HG03108 (cell line): ENCODE data around the gene FANCD2OS.
"Not testable (repeated sequence)": the region's sequence is repeated elsewhere in the genome, so short reads cannot be mapped to it uniquely, and the experiment has no call there.

Source experiments
- ATAC-seq: cut with Tn5 transposase; IDR thresholded peaks from one replicate; pipeline ENCODE4 v1.9.1; 2021; ENCODE audit warnings: moderate library complexity; ENCODE audit not compliant: unreplicated experiment

Gene FANCD2OS, protein sequence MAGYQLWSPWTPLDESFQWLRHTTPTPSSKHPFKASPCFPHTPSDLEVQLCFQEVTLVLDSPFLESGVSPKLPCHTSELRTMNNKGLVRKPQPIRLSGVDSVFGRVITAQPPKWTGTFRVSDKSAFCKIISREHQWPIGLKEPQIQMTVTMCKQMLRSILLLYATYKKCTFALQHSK

DNA sequence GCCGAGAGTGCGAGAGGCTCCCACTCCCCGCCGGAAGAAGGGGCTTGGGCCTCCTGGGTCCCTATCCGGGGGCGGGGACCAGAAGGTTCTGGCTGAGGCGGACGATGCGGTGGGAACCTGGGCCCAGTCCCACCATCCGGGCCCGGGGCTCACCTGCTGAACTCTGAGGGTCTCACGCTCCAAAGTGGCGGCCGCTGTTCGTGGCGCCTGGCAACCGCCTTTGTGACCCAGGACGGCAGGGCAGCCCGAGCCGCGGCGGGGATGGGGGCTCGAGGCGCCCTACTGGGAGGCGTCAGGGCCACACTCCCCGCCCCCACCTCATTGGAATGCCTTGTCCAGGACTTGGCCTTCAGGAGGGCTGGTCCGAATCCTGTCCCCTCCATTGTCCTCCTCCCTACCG lies at the start of gene FANCD2OS:
FANCD2OS (minus strand) TSS at position 165 of the 400 bp plus-strand sequence. CDS start 3,481 bp downstream, outside the sequence.
- no peak for ATAC-seq

DNA sequence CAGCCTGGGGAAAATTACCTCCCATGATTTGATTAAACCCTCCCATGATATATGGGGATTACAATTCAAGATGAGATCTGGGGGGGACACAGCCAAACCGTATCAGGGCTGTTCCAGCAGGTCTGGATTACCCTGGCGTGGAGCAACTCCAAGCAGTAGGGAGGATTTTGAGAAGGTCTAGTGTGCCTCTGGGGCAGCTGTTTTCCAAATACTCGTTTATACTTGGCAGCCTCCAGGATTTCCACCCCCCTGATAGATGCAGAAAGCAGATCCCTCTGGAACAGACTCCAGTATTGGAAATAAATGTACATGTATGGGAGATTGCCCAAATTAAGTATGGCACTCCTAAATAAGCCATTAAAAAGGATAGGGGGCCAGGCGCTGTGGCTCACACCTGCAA lies 49.0 kb upstream of the FANCD2OS start:
- no peak for ATAC-seq

DNA sequence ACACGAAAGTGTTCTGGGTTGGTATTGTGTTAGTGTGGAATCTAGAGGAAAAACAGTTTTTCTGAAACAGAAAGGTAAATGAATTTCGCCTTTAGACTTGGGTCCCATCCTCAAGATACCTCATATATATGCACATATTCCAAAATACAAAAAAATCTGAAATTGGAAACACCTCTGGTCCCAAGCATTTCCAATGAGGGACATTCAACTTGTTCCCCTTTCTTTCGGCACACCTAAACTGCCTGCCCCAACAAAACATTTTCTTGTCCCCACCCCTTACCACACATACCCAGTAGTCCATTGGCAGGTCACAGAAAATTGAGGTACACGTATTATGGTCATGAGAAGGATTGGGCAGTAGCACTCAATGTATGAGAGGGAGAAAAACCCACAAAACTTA lies 47.6 kb upstream of the FANCD2OS start:
- ATAC-seq: no peak

DNA sequence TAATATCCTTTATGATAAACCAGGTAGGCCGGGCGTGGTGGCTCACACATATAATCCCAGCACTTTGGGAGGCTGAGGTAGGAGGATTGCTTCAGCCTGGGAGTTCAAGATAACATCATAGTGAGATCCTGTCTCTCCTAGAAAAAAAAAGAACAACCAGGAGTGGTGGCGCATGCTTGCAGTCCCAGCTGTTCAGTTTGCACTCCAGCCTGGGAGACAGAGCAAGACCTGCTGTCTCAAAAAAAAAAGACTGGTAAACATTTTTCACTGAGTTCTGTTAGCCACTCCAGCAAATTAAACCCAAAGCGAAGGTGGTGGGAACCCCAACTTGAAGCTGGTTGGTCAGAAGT lies 47.0 kb upstream of the FANCD2OS start:
- no peak for ATAC-seq

DNA sequence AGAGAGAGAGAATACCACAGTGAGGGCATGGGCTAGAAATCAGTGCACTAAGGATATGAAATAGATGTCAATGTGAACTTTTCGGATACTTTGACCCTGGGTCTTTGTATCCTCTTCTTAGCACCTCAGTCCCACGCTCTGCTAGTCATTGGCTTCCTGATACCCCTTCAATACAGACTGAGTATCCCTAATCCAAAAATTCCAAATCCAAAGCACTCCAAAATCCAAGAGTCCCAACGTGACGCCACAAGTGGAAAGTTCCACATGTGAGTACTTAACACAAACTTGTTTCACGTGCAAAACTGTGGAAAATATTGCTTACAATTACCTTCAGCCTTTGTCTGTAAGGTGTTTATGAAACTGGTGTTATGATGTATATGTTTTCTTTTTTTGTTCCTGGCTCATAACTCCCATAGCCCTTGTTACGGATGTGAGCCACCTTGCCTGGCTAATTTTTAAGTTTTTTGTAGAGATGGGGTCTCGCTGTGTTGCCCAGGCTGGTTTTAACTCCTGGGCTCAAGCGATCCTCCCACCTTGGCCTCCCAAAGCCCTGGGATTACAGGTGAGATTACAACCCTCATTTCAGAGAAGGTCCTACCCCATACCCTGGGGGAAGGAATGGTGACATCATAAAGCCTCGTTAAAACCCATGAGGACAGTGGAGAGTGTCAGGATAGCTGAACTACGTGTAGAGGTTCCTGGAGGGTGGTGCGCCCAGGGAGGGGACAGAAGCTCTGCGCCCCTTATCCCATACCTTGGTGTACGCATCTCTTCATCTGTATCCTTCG lies 46.5 kb upstream of the FANCD2OS start:
- ATAC-seq: no peak

DNA sequence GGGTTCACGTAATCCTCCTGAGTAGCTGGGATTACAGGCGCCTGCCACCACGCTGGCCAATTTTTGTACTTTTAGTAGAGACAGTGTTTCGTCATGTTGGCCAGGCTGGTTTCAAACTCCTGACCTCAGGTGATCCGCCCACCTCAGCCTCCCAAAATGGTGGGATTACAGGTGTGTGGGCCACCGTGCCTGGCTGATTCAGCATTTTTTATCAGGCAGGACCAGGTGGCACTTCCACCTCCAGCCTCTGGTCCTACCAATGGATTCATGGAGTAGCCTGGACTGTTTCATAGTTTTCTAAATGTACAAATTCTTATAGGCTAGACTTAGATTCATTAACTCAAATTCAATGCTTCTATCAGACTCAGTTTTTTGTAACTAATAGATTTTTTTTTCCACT lies 42.9 kb upstream of the FANCD2OS start:
- no peak for ATAC-seq

DNA sequence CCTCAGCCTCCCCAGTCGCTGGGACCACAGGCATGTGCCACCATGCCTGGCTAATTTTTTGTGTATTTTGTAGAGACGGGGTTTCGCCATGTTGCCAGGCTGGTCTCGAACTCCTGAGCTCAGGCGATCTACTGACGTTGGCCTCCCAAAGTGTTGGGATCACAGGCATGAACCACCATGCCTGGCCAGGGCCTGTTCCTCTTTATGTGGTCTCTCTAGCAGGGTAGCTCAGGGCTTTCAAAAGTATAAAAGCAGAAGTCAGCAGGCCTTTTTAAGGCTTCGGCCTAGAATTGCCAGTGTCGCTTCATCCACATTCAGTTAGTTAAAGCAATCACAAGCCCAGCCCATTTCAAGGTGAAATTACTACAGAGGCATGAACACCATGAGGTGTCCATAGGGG lies 41.2 kb upstream of the FANCD2OS start:
- ATAC-seq: no peak

DNA sequence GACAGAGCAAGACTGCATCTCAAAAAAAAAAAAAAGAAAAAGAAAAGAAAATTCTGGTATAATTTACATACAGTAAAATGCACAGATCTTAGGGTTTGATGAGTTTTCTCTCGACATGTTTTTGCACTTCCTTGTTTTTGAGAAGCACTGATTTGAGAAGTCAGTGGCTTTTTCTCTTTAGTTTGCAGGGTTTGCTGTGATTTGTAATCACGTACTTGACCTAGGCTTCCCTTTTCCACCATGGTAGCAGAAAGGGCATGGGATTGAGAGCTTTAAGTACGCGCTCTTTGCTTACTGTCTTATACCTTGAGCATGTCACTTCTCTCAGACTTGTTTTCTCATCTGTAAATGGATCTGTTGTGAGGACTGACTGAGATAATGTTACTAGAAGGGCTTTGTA lies 37.6 kb upstream of the FANCD2OS start:
- no peak for ATAC-seq

DNA sequence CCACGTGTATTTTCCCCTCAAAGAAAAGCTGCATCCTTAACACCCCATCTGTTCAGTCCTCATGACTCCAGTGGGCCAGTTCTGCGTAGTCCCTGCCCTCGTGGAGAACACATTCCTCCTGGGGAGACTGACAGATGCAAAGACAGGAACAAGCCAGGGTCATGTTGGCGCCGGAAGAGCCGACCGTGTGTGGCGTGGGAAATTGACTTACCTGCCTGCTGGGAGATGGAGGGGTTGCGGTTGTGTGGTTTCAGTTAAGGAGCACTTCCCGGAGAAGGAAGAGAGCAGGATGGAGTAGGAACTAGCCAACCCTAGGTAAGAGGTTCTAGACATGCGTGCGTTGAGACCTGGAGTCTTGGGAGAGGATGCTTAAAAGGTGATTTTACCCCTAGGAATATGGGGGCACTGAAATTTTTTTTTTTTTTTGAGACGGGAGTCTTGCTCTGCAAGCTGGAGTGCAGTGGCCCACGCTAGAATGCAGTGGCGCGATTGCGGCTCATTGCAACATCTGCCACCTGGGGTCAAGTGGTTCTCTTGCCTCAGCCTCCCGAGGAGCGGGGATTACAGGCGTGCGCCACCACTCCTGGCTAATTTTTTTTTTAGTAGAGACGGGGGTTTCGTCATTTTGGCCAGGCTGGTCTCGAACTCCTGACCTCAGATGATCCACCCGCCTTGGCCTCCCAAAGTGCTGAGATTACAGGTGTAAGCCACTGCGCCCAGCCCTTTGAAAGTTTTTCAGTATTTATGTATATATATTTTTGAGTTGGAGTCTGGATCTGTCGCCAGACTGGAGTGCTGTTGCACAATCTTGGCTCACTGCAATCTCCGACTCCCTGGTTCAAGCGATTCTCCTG lies 34.9 kb upstream of the FANCD2OS start:
- ATAC-seq: no peak

DNA sequence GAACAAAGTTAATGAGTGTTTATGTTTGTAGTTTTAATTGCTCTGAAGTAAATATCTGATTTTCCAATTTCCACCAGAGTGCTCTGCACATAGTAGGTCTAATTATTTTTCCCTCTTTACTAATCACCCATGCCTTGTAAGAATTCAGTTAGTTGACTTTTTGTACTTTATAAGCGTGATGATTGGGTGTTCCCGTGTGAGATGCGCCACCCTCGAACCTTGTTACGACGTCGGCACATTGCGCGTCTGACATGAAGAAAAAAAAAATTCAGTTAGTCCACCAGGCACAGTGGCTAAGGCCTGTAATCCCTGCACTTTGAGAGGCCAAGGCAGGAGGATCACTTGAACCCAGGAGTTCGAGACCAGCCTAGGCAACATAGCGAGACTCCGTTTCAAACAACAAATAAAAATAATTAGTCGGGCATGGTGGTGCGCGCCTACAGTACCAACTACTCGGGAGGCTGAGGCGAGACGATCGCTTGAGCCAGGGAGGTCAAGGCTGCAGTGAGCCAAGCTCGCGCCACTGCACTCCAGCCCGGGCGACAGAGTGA lies 33.0 kb upstream of the FANCD2OS start:
- ATAC-seq: no peak

DNA sequence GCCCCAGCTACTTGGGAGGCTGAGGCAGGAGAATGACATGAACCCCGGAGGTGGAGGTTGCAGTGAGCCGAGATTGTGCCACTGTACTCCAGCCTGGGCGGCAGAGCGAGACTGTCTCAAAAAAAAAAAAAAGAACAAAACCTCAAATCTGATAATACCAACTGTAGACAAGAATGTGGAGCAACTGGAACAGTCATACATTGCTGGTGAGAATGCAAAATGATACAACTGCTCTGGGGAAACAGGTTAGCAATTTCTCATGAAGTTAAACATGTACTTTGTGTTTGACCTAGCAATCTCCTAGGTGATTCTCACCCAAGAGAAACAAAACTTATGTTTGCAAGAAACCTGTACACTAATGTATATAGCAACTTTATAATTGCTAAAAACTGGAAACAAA lies 29.1 kb upstream of the FANCD2OS start:
- no peak for ATAC-seq

DNA sequence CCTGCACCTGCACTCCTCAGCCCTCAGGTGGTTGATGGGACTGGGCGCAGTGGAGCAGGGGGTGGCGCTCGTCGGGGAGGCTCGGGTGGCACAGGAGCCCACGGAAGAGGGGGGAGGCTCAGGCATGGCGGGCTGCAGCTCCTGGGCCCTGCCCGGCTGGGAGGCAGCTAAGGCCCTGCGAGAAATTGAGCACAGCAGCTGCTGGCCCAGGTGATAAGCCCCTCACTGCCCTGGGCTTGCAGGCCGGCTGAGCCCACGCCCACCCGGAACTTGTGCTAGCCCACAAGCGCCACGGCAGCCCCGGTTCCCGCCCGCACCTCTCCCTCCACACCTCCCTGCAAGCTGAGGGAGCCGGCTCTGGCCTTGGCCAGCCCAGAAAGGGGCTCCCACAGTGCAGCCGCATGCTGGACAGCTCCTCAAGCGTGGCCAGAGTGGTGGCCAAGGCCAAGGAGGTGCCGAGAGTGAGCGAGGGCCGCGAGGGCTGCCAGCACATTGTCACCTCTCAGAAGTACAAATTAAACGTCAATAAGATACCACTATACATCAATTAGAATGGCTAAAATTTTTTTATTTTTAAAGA lies 28.5 kb upstream of the FANCD2OS start:
- ATAC-seq: no peak

DNA sequence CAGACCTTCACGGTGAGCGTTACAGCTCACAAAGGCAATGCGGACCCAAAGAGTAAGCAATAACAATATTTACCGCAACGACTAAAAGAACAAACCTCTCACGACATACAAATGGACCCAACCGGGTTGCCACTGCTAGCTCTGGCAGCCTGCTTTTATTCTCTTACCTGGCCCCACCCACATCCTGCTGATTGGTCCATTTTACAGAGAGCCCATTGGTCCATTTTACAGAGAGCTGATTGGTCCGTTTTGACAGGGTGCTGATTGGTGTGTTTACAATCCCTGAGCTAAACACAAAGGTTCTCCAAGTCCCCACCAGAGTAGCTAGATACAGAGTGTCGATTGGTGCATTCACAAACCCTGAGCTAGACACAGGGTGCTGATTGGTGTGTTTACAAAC lies 27.8 kb upstream of the FANCD2OS start:
- not testable (repeated sequence) for ATAC-seq

DNA sequence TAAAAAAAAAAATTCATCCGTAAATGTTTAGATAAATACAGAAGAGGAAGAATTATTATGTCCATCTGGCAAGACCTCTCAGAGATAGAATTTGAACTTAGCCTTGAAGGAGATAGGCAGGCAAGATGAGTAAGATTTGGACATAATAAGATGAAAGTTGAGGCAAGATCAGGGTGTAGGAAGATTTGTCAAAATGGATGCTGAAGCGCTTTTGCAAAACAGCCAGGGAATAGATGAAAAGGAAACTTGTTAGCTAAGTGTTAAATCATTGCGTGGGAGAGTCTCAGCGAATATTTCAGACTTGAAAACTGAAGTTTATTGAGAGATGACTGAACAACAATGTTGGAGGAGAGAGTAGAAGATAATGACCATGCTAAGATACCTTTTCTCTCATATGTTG lies 14.7 kb upstream of the FANCD2OS start:
- ATAC-seq: no peak

DNA sequence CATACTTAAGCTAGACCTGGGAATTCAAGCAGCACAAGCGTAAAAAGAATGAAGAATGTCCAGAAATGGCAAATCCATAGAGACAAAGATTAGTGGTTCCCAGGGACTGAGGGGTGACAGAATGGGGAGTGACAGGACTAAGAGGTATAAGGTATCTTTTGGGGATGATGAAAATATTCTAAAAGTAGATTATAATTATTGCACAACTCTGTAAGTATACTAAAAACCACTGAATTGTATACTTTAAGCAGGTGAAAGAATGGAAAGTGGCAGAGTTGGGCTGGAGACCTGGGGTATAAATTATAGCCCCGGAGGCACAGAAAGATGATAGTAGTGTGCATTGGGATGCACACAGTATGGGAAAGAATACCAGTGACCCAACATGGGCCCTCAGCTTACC lies 13.0 kb upstream of the FANCD2OS start:
- no peak for ATAC-seq

DNA sequence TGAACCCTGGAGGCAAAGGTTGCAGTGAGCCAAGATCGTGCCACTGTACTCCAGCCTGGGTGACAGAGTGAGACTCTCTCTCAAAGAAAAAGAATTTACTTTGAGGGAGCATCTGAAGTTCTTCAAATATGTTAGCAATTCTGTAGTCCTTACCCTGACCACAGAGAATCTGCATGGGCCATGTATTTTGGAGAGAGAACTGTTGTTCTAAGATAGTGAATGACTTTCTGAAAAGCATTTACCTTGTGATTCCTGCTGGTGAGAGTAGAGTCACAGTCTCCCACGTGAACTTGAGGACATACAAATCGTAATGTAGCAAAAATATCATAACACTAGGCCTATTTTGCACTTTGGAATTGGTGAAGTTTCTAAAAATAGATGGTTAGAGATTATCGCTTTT lies 11.3 kb upstream of the FANCD2OS start:
- no peak for ATAC-seq

DNA sequence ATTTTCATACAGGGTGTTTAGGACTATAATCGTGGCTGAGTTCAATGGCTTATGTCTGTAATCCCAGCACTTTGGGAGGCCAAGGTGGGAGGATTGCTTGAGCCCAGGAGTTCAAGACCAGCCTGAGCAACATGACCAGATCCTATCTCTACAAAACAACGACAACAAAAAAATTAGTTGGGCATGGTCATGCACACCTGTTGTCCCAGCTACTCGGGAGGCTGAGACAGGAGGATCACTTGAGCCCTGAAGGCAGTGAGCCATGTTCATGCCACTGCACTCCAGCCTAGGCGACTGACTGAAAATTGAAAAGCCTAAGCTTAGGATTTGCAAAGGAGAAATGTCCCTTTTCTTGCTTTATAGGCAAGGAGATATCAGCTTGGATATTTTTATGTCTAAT lies 8.9 kb upstream of the FANCD2OS start:
- no peak for ATAC-seq

DNA sequence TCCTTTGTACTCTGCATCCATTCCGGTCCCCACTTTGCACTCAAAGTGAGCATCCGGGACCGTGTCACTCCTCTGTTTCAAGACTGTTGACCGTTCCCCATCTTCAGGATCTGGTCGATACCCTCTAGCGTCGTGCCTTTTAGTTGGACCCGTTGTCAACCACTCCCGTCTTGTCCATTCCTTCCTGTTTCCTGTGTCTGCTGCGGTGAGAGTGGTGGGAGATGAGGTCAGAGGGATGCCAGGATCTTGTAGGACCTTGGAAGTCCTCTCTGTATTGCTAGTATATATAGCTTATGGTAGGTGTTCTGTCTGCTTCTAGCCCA lies 8.0 kb upstream of the FANCD2OS start:
- ATAC-seq: no peak

DNA sequence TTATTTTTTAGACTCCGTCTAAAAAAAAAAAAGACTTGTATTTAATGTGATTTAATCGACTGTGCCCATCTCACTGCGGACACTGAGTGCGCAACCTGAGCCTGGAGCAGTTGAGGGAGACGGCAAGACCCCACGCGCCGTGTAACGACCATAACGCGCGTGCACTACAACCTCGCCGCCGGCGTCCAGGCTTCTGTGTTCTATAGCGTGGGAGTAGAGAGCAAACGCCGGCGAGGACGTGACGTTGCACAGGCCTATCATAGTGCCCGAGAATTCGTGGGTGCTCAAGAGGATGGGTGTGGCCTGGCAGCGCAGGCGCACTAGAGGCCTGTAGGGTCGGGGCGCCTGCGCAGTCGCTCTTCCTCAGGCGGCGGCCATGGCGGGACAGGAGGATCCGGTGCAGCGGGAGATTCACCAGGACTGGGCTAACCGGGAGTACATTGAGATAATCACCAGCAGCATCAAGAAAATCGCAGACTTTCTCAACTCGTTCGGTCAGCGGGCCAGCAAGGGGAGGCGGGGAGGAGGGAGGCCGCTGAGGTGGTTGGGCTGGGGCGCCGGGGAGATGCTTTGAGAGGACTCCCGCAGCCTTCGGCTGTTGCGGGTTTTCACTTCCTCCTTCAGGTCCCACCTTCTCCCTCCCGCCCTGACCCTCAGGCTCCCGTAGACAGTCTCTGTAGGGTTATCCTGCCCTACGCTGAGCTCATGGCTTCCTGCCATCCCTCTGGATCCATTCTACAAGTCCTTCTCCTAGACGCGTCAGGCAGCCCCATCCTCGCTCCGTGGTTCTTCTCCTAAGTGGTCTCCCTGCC lies 7.5 kb upstream of the FANCD2OS start, which contains the start of gene BRK1:
BRK1 (plus strand) TSS at position 350 of the 812 bp plus-strand sequence; CDS start at position 377, 27 bp downstream.
- ATAC-seq: peak; percentile 99

DNA sequence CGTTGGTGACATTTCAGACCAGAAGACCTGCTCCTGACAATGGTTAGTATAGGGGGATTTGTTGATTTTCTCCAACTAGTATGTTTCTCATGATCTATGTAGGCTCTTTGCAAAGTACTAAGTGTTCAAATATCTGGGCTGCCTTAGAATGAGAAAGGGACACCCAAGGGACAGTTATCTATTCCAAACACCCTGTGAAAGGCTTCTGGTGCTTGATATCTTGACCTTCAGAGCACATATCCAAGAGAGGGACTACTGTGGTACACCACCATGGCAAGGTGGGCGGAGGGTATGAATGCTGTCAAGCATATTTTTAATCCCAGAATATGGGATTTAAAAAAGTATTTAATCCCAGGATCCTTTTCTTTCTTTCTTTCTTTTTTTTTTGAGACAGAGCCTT lies 1.1 kb downstream of the FANCD2OS start:
- no peak for ATAC-seq
